Thyroid gland (tissue), 4 donors: ENCODE results near the gene TOB2. TPM values are rescaled to one million over a fixed set of nuclear protein-coding genes. Genes with fewer than 3 reads are reported as not detected.

Experiments used
- DNase-seq, 2 donors: peaks; one replicate each; pipeline ENCODE4 v3.0.0-alpha.2; 2019
- H3K27ac ChIP-seq, 3 donors: fragments of 200-600 bp; sonication (generic); 1 replicate in 2 of 3; 2 replicates in 1 of 3; pipeline ENCODE4 v1.5.1; 2016 to 2019; ENCODE audit warnings: mild to moderate bottlenecking in 1 of 3, moderate library complexity in 1 of 3
- H3K27me3 ChIP-seq: fragments of 200-600 bp; sonication (generic); one replicate; pipeline ENCODE4 v1.5.1; 2019
- H3K36me3 ChIP-seq, 2 donors: fragments of 200-600 bp; sonication (generic); one replicate each; pipeline ENCODE4 v1.5.1; 2016 to 2019
- H3K4me1 ChIP-seq, 2 donors: fragments of 200-600 bp; sonication (generic); one replicate each; pipeline ENCODE4 v1.5.1; 2017 to 2019
- H3K4me3 ChIP-seq, 3 donors: fragments of 200-600 bp; sonication (generic); replicated peaks in 1 of 3; 1 replicate in 2 of 3; 2 replicates in 1 of 3; pipeline ENCODE4 v1.5.1; 2016; ENCODE audit warnings: mild to moderate bottlenecking in 1 of 3
- H3K9me3 ChIP-seq: fragments of 200-600 bp; sonication (generic); one replicate; pipeline ENCODE4 v1.5.1; 2017
- CTCF ChIP-seq, 6 experiments: fragments of 200-600 bp in 3 of 6; fragments of 450-650 bp in 3 of 6; sonication (generic) in 3 of 6; IDR thresholded peaks; one replicate each; pipeline ENCODE4 v1.5.1; 2016 to 2019; ENCODE audit warnings: antibody characterized with exemption in 6 of 6, mild to moderate bottlenecking in 2 of 6, inconsistent platforms in 1 of 6, moderate library complexity in 1 of 6
- POLR2A ChIP-seq, 2 donors: fragments of 450-650 bp; IDR thresholded peaks; one replicate each; pipeline ENCODE4 v1.6.1; 2017; ENCODE audit warnings: antibody characterized with exemption in 2 of 2, mild to moderate bottlenecking in 2 of 2, moderate library complexity in 1 of 2
- WGBS, 2 donors: methylation state at CpG; one replicate each; pipeline ENCODE4 v1.1.5; 2017; 5-methylcytosine and 5-hydroxymethylcytosine counted together
- intact Hi-C: fragments of 100-400 bp; cut with DNase I; formaldehyde crosslinking; loops from one replicate; pipeline ENCODE4 v1.15.1; 2023
- total RNA-seq, 4 donors: library from RNA; depleted of rRNA; stranded (reverse); fragments of >200 nt; gene quantifications; one replicate each; pipeline ENCODE4 v1.2.3, GENCODE V29; 2016

Gene TOB2
- total RNA-seq, result 100 to 1,000 TPM in 3 of 4 donors, 10 to 100 TPM in 1; 66.5 to 130 (median 115) TPM

GRCh38 chr22:41446639-41447434 lies at the start of gene TOB2:
Gene TOB2 (minus strand): TSS chr22:41446801. CDS start chr22:41437345, 9,456 bp downstream.
- Histone ChIP-seq H3K27ac (peak within 1 kb of the TSS; percentile 99 to 100 (median 99)), H3K9me3 (no peaks in the 10 kb centered on the region), H3K27me3 (no peaks in the 10 kb centered on the region), H3K4me3 (peak within 1 kb of the TSS; percentile 91 to 99 (median 99)), H3K4me1 (peaks cover 25 to 31% of the 10 kb centered on the region in 2 donors), H3K36me3 (peaks cover 5% of the 10 kb centered on the region in 2 donors)
- peak; percentile 94 to 95 for DNase-seq
- peak in 1 of 6 experiments; percentile 11 for TF ChIP-seq CTCF (IDR thresholded peaks at IDR 0.05)
- TF ChIP-seq POLR2A (IDR thresholded peaks at IDR 0.05), result peak; percentile 97 to 100
- WGBS, 2 donors, result 0 to 1% methylated on average over 18 to 24 of the region's 85 CpGs
- intact Hi-C loops, result no loop called here

GRCh38 chr22:41491374-41492100 lies 44.9 kb upstream of the TOB2 start:
- peak overlapping the region in 1 of 3 donors; percentile 20 for H3K27ac ChIP-seq
- no peak overlapping the region for H3K4me3 ChIP-seq
- no peaks in the 10 kb centered on the region for H3K36me3 ChIP-seq
- H3K27me3 ChIP-seq, result no peaks in the 10 kb centered on the region
- TF ChIP-seq POLR2A (IDR thresholded peaks at IDR 0.05) (no peak), CTCF (IDR thresholded peaks at IDR 0.05) (no peak)
- WGBS, 2 donors, result 78 to 86% methylated on average over 5 of the region's 5 CpGs
- peaks cover 4 to 14% of the 10 kb centered on the region in 2 donors for H3K4me1 ChIP-seq
- no peaks in the 10 kb centered on the region for H3K9me3 ChIP-seq
- intact Hi-C loops, result no loop called here
- DNase-seq, result no peak

GRCh38 chr22:41488596-41489385 lies 42.2 kb upstream of the TOB2 start:
- peaks cover 4 to 14% of the 10 kb centered on the region in 2 donors for H3K4me1 ChIP-seq
- H3K4me3 ChIP-seq, result no peak overlapping the region
- no peaks in the 10 kb centered on the region for H3K9me3 ChIP-seq
- no peaks in the 10 kb centered on the region for H3K36me3 ChIP-seq
- intact Hi-C loops, result no loop called here
- H3K27ac ChIP-seq, result no peak overlapping the region
- H3K27me3 ChIP-seq, result no peaks in the 10 kb centered on the region
- TF ChIP-seq POLR2A (IDR thresholded peaks at IDR 0.05) (no peak), CTCF (IDR thresholded peaks at IDR 0.05) (no peak)
- DNase-seq, result no peak
- WGBS, 2 donors, result 83 to 90% methylated on average over 3 of the region's 3 CpGs

- DNase-seq, result no peak
- Histone ChIP-seq H3K27me3 (no peaks in the 10 kb centered on the region), H3K4me1 (peaks cover 4 to 22% of the 10 kb centered on the region in 2 donors), H3K9me3 (no peaks in the 10 kb centered on the region), H3K36me3 (no peaks in the 10 kb centered on the region), H3K4me3 (no peak overlapping the region), H3K27ac (peak overlapping the region in 1 of 3 donors; percentile 9)
- intact Hi-C loops, result no loop called here
- no peak for TF ChIP-seq POLR2A (IDR thresholded peaks at IDR 0.05)
- TF ChIP-seq CTCF (IDR thresholded peaks at IDR 0.05), result no peak
- 81 to 85% methylated on average over 4 of the region's 4 CpGs for WGBS, 2 donors
These were observed 41.5 kb upstream of the TOB2 start for GRCh38 chr22:41488076-41488475.
